HG02571 (cell line): ENCODE results near the gene SHROOM3.
"Not testable (repeated sequence)": the region's sequence is repeated elsewhere in the genome, so short reads cannot be mapped to it uniquely, and the experiment has no call there.

Experiments used
- ATAC-seq: cut with Tn5 transposase; IDR thresholded peaks from one replicate; pipeline ENCODE4 v1.9.1; 2021; ENCODE audit warnings: mild to moderate bottlenecking, moderate library complexity; ENCODE audit not compliant: unreplicated experiment

The SHROOM3 gene

GRCh38 chr4:76443376-76443775 is 8.3 kb downstream of the SHROOM3 start:
- no peak for ATAC-seq

DNA sequence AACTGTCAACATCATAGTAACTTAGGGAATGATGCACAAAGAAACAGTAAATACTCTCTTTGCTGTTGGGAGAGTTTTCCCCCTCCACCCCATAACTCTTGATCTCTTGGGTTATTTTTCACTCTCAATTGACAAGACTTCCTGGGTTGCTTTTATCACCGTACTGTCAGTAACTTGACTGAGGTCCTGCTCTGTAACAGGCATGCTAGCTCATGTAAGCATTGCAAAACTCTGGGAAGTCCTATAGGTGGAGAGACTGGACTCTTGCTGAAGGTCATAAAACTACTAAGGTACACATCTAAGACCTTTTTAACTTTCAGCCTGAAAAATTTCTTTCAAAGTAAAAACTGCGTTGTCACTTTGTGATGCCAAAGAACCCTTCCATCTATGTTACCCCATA is 10.9 kb downstream of the SHROOM3 start:
- ATAC-seq, result no peak

GRCh38 chr4:76447393-76447851 is 12.4 kb downstream of the SHROOM3 start:
- no peak for ATAC-seq

- ATAC-seq, result no peak
Measured at GRCh38 chr4:76448211-76448610, 13.2 kb downstream of the SHROOM3 start.

DNA sequence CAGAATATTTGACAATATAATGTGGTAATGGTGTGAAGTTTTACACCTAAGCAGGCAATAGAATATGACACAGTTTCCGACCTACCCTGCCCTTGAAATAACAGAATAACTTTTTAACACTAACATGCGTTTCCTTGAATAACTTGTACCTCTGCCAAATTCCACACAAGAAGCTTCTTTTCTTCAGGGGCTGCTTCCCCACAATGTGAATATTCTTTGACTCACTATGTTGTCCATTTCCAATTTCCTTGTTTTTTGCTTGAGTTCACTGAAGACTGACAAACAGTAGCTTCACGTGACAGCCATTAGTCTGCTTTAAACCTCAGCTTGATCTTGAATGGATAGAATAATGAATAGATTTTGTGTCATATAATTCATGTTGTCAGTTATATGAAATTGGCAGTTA is 14.3 kb downstream of the SHROOM3 start:
- no peak for ATAC-seq

DNA sequence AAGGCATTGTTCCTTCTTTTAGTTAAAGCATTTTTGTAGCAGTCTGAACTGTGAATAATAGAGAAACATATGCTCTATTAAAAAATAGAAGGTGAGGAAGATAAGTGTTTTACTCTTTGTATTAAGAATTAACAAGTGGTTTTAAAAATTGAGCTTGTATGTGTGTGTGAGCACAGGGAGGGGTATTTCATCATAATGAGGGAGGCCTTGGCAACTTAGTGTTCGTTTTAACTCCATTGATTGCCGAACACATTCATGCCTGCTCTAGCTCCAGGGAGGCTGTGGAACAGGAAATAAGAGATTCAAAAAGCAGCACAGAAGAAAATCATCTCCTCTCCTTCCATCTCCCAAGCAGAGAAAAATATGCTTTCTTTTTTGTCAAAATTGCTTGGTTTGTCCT is 14.8 kb downstream of the SHROOM3 start:
- no peak for ATAC-seq

GRCh38 chr4:76453232-76453631 is 18.2 kb downstream of the SHROOM3 start:
- ATAC-seq, result no peak

GRCh38 chr4:76454073-76454472 is 19.0 kb downstream of the SHROOM3 start:
- ATAC-seq, result not testable (repeated sequence)

DNA sequence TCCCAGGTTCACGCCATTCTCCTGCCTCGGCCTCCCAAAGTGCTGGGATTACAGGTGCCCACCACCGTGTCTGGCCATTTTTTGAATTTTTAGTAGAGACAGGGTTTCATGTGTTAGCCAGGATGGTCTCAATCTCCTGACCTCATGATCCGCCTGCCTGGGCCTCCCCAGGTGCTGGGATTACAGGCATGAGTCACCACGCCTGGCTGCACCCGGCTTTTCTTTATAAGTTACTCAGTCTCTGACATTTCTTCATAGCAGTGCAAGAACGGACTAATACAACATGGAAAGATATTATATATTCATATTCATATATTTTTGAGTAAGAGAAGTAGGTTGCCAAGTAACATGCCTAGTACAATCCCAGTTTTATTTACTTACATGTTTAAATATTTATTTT is 22.9 kb downstream of the SHROOM3 start:
- ATAC-seq, result no peak

GRCh38 chr4:76458297-76458696 is 23.3 kb downstream of the SHROOM3 start:
- ATAC-seq, result no peak

DNA sequence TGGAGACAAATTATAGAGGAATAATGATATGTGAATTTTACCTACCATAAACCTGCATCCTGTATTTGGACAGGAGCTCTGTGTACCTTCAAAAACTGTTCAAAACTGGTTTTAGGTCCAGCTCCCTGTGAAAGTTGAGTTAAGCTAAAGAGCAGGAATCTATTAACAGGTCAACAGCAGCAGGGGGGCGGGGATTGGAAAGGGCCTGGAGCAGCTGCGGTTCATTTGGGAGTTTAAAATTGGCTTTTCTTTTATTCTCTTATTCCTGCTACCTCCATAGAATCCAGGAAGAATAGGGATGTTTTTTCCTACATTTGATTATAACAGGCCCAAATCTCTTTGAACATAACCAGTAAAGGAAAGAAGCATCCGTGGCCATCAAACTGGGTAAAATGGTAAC is 23.8 kb downstream of the SHROOM3 start:
- no peak for ATAC-seq

DNA sequence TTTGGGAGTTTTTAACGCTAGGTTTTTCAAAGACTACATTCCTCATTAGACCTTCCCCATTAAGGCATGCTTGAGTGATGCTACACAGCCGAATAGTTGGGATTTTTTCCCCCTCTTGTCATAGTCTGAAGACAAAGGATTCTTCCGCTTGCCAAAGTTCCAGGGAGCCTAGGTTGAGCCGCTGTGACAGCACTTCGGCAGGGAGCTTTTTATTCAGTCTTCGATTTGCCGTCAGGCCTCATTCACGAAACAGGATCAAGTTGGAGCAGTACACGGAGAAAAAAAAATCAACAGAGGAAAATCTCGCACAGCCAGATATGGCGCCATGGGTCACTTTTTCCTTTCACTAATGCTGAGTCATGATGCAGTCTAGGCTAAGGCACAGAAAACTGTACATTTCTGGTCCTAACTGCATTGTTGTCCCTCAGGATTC is 24.3 kb downstream of the SHROOM3 start:
- no peak for ATAC-seq

DNA sequence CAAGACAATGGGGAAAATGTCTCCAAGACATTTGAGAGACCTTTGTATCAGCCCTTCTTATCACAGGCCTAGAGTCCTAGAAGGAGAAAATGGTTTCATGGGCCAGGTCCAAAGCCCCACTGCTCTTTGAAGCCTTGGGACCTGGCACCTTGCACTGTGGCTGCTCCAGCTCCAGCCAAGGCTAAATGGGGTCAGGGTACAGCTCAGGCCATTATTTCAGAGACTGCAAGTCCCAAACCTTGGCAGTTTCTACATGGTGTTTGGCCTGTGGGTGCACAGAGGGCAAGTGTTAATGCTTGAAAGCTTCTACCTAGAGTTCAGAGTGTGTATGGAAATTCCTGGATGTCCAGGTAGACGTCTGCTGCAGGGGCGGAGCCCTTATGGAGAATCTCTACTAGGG is 28.5 kb downstream of the SHROOM3 start:
- ATAC-seq, result no peak

- ATAC-seq, result no peak
Measured at GRCh38 chr4:76470064-76470463, 35.0 kb downstream of the SHROOM3 start.

- no peak for ATAC-seq
Measured at GRCh38 chr4:76470532-76470931, 35.5 kb downstream of the SHROOM3 start.

DNA sequence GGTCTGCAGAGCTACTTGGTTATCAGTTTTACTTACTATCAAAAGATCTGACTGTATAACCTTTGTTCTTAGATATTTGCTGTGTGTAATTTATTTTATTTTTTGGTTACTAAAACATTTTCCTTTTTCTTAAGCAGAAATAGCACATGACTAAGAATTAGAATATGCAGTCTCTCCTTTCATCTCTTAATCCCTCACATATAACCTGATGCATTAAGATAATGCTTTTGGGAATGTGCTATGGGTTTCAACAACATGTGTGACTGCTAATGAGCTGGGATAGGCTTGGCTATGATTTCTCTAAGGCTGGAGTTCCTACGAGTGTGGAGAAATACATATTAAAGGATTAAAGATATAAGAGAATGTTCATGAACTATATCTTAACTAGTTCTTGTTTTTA is 41.5 kb downstream of the SHROOM3 start:
- no peak for ATAC-seq

DNA sequence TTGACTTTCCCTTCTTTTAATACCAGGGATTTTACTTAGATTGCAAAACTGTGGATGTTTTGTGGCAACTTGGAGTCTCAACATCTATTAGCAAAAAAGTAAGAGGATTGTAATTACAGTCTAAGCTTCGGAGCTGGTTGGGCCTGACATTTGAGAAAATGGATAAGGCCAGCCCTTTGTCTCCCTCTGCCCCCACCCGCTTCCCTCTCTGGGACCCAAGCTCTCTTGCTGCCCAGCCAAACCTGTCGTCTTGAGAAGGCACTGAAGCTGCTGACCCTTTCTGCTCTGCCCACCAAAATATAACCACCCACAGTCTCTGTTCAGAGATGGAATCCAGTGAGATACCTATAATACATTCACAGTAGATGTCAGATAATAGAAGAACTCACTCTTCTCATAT is 49.6 kb downstream of the SHROOM3 start:
- ATAC-seq, result no peak

GRCh38 chr4:76485450-76485849 is 50.4 kb downstream of the SHROOM3 start:
- ATAC-seq, result no peak

DNA sequence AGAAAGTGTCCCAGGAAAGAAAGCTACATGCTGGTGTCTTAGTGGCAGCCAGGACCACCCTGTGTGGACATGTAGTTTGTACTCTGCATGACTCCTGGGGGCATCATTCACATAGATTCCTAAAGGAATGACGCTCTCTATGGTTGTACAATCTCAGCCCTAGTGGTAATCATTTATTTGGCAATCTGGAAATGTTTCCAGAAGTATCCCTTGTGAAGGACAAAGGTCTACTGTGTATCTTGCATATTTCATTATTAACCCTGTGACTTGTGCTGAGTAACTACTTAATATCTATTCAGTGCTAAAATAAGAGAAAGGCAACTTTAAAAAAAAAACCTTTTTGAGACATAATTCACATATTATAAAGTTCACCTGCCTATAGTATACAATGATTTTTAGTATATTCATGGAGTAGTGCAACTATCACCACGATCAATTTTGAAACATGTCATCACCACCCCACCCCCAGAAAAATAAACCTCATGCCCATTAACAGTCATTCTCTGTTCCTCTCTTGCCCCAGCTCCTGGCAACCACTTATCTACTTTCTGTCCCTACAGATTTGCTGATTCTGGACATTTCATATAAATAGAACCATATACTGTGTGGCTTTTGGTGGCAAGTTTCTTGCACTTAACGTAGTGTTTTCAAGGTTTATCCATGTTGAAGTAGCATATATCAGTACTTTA is 51.7 kb downstream of the SHROOM3 start:
- ATAC-seq, result no peak

DNA sequence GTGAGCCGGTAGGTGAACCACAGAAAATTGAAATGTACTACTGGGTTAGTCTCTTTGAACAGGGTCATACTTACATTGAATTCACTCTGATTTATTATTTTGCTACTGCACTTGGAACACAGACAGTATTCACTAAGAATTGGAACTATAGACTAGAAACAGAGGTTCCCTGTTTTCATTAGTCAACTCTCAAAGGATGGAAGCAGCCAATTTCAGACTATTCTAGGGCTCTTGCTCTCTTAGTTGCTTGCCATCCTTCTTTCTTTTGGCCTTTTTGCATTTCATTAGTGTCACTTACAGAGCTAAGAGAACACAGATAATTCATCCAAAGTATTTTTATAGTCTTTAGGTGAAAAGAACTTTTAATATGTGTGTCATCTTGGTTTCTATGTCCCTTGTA is 52.6 kb downstream of the SHROOM3 start:
- ATAC-seq, result no peak

GRCh38 chr4:76488455-76488854 is 53.4 kb downstream of the SHROOM3 start:
- ATAC-seq, result no peak

- ATAC-seq, result no peak
Measured at GRCh38 chr4:76488888-76489685, 54.1 kb downstream of the SHROOM3 start.
